ENCODE data around the gene ENPP7. TPM values are rescaled to one million over a fixed set of nuclear protein-coding genes. Genes with fewer than 3 reads are reported as not detected.
"Not testable (repeated sequence)": the region's sequence is repeated elsewhere in the genome, so short reads cannot be mapped to it uniquely, and the experiment has no call there.

Gene ENPP7
- polyA plus RNA-seq, 1 experiment = not detected

GRCh38 chr17:79754370-79754769 lies 23.6 kb downstream of the ENPP7 start:
- H3K27me3 ChIP-seq (ENCODE audit: control insufficient read depth, insufficient read depth, low read length) = peaks cover 27% of the 10 kb centered on the region
- no peak for DNase-seq (ENCODE audit: low read depth, low spot score)
- ChIA-PET CTCF (no interaction called here), POLR2A (no interaction called here)
- TF ChIP-seq CTCF (IDR thresholded peaks at IDR 0.05; ENCODE audit: low read depth, low read length) = no peak
- no peaks in the 10 kb centered on the region for H3K9me3 ChIP-seq (ENCODE audit: control insufficient read depth, insufficient read depth, low read length)
- no peak overlapping the region for H3K4me3 ChIP-seq (ENCODE audit: low read depth, low read length)
- H3K27ac ChIP-seq (ENCODE audit: low read depth, low read length) = no peak overlapping the region

GRCh38 chr17:79754903-79755302 lies 24.2 kb downstream of the ENPP7 start:
- CTCF ChIA-PET; POLR2A ChIA-PET; H3K27ac ChIP-seq (ENCODE audit: low read depth, low read length); H3K9me3 ChIP-seq (ENCODE audit: control insufficient read depth, insufficient read depth, low read length); H3K4me3 ChIP-seq (ENCODE audit: low read depth, low read length); DNase-seq (ENCODE audit: low read depth, low spot score): not testable (repeated sequence)
- peaks cover 23% of the 10 kb centered on the region for H3K27me3 ChIP-seq (ENCODE audit: control insufficient read depth, insufficient read depth, low read length)

- TF ChIP-seq CTCF (IDR thresholded peaks at IDR 0.05; ENCODE audit: low read depth, low read length) = no peak
- H3K4me3 ChIP-seq (ENCODE audit: low read depth, low read length) = no peak overlapping the region
- H3K9me3 ChIP-seq (ENCODE audit: control insufficient read depth, insufficient read depth, low read length) = no peaks in the 10 kb centered on the region
- no peak for DNase-seq (ENCODE audit: low read depth, low spot score)
- H3K27ac ChIP-seq (ENCODE audit: low read depth, low read length) = no peak overlapping the region
- POLR2A ChIA-PET = no interaction called here
- CTCF ChIA-PET = no interaction called here
- H3K27me3 ChIP-seq (ENCODE audit: control insufficient read depth, insufficient read depth, low read length) = peaks cover 19% of the 10 kb centered on the region
Observed at GRCh38 chr17:79755591-79755990, 24.8 kb downstream of the ENPP7 start.

- no peak overlapping the region for H3K27ac ChIP-seq (ENCODE audit: low read depth, low read length)
- peaks cover 16% of the 10 kb centered on the region for H3K27me3 ChIP-seq (ENCODE audit: control insufficient read depth, insufficient read depth, low read length)
- no peak for DNase-seq (ENCODE audit: low read depth, low spot score)
- H3K4me3 ChIP-seq (ENCODE audit: low read depth, low read length) = no peak overlapping the region
- no peaks in the 10 kb centered on the region; the same call in 1 of the 2 replicates for H3K9me3 ChIP-seq (ENCODE audit: control insufficient read depth, insufficient read depth, low read length)
- TF ChIP-seq CTCF (IDR thresholded peaks at IDR 0.05; ENCODE audit: low read depth, low read length) = no peak
- ChIA-PET POLR2A (no interaction called here), CTCF (interaction anchor here (1.1 kb wide), 1 partner anchor 248 kb away, joined by 3 read pairs; no protein-coding TSS in a partner anchor)
Observed at GRCh38 chr17:79757140-79757745, 26.5 kb downstream of the ENPP7 start.

- H3K9me3 ChIP-seq (ENCODE audit: control insufficient read depth, insufficient read depth, low read length) = no peaks in the 10 kb centered on the region; the same call in 1 of the 2 replicates
- CTCF ChIA-PET = interaction anchor here (1.1 to 2.5 kb wide), 3 partner anchors 12 to 247 kb away, joined by 3 to 9 read pairs (median 3); no protein-coding TSS in a partner anchor
- no peak for TF ChIP-seq CTCF (IDR thresholded peaks at IDR 0.05; ENCODE audit: low read depth, low read length)
Observed at GRCh38 chr17:79758271-79758670, 27.5 kb downstream of the ENPP7 start.

More at GRCh38 chr17:79758271-79758670, 27.5 kb downstream of the ENPP7 start:
- POLR2A ChIA-PET = interaction anchor here (0.7 kb wide), 1 partner anchor 12 kb away, joined by 3 read pairs; no protein-coding TSS in a partner anchor
- no peak overlapping the region for H3K4me3 ChIP-seq (ENCODE audit: low read depth, low read length)
- no peak overlapping the region for H3K27ac ChIP-seq (ENCODE audit: low read depth, low read length)
- DNase-seq (ENCODE audit: low read depth, low spot score) = no peak
- peaks cover 16% of the 10 kb centered on the region for H3K27me3 ChIP-seq (ENCODE audit: control insufficient read depth, insufficient read depth, low read length)

All from AG04450 (cell line).